ENCODE results near the gene PREX1.
"Not testable (repeated sequence)": the region's sequence is repeated elsewhere in the genome, so short reads cannot be mapped to it uniquely, and the experiment has no call there.

The PREX1 gene

DNA sequence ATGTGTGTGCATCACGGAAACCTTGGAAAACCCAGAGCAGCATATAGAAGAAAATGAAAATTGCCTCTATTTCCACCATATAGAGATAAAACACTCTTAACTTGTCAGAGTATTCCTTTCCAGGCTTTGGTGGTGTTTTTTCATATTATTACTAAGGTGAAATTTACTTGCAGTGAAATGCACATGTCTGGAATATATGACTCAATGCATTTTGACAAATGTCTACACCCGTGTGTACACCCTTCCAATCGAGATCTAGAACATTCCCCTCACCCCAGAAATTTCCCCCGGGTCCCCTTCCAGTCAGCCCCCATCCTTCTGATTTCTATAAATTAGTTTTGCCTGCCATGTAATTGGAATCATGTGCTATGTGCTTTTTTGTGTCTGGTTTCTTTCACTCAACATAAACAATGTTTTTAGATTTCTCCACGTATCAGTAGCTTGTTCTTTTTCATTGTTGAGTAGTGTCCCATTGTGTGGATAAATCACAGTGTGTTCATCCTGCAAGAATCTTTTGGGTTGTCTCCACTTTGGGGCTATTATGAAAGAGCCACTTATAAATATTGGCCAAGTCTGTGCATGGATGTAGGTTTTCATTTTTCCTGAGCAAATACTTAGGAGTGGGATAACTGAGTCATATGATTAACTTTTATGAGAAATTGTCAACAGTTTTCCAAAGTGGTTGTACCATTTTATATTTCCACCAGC is 19.9 kb upstream of the PREX1 start:
- no peak for DNase-seq

DNA sequence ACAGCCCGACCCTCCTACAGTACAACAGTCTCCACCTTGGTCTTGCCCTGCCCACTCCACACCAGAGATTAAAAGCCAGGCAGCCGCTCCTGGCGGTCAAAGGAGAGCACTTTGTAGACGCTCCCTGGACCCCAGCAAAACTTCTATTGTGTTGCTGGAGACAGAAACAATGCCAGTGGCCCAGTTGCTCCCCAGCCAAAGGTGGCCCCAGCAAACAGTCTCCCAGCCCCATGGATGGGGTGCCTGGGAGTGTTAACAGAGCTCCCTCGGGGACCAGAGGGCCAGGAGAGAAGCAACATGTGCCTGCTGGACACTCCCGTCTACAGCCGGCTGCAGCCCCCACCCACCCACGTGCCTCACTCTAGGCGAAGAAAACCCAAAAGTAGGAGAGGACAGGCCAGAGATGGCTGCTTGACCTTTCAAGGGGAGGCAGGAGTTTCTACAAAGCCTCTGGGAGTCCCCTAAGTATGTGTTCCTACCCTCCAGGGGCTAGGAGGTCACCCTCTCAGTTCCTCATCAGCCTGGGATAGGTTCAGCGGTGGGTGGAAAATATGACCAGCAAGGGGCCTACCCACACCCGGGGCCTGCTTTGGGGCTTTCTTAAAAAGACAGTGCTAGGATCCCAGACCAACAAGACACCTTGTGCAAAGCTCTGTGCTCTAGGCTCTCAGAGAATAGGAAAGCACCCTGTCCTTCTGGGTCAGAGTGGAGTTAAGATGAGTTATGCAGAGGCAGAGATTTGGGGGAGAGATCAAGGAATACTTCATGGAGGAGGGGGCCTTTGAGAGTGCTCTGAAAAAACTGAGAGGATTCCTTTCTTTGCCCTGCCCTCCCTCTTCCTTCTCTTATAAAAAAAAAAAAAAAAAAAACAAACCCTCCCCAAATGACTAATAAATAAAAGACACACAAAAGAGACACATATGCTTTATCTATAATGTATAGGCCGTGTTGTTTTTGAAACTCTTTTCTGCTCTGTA is 19.0 kb upstream of the PREX1 start:
- DNase-seq, result peak in 6 of 58 donors; percentile 12 to 28 (median 17)

DNA sequence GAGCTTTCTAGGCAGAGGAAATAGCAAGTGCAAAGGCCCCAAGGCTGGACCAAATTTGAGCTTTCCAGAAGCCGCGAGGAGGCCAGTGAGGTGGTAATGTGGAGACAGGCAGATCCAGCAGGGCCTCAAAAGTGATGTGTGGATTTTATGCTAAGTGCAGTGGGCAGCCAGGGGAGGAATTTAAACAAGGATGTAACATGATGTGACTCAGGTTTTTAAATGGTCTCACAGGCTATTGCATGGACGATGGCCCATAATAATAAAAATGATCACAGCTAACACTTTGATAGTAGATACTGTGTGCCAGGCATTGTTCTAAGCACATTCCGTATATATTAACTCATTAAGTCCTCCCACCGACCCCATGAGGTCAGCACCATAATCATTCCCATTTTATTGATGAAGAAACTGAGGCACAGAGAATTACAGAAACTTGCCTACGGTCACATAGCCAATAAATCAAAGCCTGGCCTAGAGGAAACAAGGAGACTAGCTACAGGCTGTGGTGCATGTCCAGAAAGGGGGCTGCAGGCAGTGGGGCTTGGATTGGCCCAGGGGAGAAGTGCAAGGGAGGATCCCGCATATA is 18.0 kb upstream of the PREX1 start:
- DNase-seq, result no peak

DNA sequence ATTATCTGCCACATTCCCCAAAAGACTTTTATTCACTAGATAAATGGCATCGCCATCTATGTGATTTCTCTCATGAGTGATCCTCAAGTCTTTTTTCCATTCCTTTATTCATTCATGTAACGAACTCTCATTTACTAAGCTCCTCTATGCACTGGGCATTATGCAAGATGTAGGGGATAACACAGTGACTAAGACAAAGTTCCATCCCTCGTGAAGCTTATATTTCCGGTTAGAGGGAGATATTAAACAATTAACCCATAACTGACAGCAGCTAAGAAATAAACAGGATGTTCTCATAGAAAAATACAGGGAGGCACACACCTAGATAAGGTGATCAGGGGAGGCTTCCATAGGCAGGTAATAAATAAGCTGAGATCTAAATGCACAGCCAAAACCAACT is 17.2 kb upstream of the PREX1 start:
- no peak for DNase-seq

DNA sequence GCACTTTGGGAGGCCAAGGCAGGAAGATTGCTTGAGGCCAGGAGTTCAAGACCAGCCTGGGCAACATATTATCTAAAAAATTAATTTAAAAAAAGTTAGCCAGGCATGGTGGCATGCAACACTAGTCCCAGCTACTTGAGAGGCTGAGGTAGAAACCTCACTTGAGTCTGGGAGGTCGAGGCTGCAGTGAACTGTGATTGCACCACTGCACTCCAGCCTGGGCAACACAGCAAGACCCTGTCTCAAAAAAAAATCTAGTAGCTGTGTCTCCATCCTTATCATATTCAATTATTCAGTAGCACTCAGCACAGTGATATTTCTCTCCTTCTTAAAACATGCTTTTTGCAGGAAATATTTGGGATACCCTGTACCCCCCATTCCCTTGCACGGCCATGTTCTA is 16.1 kb upstream of the PREX1 start:
- not testable (repeated sequence) for DNase-seq

DNA sequence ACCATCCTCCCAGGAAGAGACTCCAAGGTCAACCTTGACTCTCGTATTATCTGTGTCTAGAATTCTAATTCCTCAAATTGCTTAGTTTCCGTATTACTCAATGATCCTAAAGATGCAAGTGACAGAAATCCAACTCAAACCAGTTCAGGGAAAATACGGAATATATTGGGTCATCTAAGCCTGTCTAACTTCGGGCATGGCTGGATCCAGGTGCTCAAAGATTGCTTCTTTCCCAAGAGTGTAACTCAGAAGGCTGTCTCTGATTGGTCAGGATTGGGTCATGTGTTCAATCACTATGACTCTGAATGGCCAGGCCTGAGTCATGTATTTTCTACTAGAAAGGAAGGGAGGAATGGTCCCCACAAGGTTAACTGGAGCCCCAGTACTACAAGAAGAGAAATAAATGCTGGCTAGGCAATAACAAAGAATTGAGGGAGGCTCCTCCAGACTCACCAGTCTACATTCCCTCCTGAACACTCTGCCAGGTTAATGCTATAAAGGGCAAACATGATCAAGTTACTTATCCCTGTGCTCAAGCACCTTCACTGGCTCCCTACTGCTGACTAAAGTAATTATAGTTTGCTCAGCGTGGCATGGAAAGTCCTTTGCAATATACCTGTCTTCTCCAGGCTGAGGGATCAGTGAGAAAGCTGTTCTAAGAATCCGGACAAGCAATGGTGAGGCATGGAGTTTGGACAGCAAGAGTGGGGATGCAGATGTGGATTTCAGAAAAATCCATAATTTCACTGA is 15.4 kb upstream of the PREX1 start:
- DNase-seq, result no peak

DNA sequence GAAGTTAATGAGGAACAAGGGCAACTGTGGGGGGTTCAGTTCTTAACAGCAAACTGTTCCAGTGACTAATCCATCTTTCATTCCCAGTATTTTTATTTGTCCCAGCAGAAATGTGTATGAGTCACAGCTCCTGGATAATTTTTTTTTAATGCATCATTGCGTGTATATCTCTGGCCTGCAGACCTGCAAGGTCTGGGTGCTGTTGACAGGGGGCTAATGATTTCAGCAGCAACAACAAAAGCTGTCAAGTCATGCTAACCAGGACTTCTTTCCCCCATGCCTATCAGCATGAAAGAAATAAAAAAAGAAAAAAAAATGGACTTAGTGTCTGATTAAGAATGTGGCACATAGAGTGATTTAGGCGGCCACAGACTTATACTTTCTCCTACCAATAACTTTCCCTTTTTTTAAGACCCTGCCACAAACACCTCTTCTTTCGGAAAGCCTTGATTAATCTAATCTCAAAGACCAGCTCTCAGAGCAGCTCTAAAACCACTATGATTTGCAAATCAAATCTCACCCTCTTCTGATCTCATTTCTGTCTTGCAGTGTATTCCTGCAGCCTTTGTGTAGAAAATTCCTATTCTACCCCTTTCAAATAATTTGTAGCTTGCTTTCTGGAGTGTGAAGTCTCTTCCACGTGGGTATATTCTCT is 14.2 kb upstream of the PREX1 start:
- DNase-seq, result no peak

DNA sequence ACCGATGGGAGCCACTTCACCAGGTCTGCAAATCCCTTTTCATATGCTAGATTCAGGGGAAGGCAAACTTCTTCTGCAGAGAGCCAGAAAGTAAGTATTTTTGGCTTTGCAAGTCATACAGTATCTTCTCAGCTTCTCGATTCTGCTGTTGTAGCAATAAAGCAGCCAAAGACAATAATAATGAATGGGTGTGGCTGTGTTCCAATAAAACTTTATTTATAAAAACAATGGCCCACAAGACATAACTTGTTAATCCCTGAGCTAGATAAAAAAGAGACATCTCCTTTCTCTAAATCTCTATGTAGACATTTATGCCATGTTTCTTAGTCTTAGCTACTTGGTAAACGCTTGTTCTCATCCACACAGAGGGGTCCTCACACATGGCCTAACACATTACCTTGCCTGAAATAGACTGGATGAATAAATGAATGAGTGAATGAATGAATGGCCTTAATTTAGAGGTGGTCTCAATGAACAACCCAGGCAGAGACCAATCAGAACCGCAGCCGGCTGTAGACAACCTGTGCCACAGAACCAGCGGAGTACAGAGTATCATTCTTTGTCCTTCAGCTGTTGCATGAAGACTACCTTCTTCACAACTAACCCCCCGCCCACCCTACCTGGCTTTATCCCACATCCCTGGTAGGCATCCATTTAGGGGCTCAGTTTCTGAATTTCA is 13.5 kb upstream of the PREX1 start:
- no peak for DNase-seq

DNA sequence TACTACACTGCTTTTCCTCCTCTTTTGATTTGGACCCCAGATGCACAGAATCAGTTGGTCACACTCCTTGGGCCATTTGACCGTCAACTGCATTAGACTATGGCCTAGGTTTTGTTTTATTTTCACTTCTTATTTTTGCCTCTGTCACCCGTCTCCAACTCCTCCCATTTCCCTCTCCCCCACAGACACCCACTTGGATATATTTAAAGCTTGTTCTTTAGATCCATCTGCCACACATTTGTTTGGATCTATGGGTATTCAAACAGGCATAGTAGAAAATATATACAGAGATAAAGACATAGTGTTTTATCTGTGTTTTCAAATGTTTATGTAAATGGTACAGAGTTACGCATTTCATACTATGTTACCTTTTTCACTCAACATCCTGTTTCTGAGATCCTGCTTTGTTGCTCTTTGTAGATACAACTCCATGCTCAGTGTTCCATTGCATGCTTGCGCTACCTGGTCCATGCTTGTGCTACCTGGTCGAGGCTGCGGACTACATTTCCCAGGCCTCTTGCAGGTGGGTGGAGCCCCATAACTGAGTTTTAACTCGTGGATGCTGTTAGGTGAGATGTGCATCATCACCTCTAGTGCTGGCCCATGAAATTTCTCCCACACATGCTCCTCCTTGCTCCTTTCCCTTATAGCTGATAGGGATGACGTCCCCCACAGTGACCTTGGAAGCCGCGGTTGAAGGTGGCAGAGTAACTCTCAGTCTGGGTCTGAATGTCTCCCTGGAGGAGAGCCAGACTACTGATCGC is 11.5 kb upstream of the PREX1 start:
- no peak for DNase-seq

DNA sequence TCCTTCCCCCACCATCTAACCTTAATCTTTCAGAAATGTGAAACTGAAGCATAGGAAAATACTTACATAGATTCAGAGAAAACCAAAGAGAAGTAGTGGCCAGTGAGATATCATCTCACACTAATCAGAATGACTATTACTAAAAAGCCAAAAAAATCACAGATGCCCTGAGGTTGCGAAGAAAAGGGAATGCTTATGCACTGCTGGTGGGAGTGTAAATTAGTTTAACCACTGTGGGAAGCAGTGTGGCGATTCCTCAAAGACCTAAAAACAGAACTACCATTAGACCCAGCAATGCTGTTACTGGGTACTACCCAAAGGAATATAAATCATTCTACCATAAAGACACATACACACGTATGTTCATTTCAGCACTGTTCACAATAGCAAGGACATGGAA is 9.2 kb upstream of the PREX1 start:
- no peak for DNase-seq

DNA sequence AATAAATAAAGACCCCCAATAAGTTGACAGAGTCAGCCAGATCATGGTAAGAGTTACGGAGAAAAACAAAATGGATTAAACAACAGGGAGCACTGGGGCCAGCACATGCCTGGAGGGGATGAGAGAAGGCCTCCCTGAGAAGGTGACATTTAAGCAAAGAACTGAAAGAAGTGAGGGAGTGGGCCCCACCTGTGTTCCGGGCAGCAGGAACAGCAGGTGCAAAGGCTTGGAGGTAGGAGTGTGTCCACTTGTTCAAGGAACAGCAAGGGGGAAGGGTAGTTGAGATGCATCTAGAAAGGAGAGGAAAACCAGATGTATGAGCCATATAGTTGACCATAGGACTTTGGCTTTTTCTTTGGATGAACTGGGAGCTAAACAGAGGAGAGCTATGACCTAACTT is 7.6 kb upstream of the PREX1 start:
- DNase-seq, result no peak

DNA sequence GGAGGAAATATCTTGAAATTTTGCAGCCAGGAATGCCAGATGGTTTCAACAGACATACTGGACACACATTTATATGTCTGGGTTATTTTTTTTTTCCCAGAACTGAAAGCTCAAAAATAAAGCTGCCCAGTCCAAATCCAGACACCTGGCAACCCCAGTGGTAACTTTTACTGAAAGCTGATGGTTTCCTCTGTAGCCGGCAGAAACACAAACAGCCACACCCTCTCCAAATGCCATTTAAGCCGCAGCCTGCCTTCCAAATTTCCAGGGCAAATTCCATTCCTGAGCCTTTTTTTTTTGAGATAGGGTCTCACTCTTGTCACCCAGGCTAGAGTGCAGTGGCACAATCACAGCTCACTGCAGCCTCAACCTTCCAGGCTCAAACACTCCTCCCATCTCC is 6.5 kb upstream of the PREX1 start:
- DNase-seq, result no peak

DNA sequence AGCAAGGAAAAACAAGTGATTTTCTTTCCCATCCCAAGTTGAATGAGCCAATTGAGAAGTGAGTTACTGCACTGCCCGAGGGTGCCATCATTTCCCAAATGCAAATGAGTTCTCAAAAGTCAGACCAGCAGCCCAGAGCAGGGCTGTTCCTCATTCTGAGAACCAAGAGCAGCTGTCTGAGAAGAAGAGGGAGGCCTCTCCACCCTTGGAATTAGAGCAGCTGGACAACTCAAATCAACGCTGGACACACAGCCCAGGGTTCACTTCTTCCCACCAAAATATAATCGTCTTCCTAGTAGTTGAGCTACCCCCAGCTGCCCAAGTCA is 4.6 kb upstream of the PREX1 start:
- peak in 7 of 58 donors; percentile 7 to 40 (median 24) for DNase-seq

DNA sequence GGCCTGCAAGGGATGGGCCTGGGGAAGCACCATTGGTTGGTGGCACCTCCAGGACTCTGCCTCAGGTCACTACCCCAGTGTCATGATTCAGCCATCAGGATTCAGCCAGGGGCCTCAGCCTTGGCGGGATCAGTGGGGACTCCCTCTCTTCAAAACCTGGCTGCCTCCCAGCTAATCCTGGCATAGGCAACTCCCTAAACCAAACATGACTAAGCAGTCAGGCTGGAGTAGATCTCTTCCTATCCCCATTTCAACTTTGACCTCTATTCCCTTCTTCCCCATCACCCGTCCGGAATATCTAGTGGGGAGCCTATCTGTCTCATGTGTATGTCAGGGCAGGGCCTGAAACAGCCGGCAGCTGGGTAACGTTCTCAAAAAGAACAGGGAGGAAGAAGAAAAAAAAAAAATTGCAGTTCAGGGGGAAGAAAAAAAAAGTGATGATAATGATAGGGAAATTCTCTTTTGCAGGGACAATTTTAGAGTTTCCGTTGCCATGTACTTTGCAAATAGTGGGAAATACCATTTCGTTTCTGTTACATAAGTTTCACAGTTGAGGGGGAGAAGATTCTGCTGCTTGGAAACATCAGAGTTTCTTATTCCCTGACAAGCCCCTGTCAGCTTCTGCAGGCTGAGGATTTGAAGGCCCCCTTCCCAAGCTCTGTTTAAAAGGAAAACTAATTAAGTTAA is 4.1 kb upstream of the PREX1 start:
- DNase-seq, result peak in 17 of 58 donors; percentile 14 to 77 (median 26)

DNA sequence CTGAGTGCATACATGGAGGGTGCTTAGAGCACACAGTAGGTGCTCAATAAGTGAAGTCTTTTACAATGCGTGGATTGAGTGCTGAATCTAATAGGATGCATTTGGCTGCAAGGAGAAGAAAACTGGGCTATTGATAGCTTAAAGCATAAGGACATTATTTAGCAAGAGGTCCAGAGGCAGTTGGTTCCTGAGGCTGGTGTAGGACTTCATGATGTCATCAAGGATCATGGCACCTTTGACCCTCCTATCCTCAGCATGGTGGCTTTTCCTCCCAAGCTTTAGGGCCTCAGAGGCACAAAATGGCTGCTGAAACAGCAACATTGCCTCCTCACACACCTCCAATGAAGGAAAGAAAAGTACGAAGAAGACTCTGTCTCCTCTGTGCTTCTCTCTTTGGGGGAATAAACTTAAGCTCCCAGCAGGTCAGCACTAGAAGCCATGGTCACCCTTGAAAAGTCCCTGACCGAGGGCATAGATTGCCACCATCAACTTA is 3.1 kb upstream of the PREX1 start:
- no peak for DNase-seq

DNA sequence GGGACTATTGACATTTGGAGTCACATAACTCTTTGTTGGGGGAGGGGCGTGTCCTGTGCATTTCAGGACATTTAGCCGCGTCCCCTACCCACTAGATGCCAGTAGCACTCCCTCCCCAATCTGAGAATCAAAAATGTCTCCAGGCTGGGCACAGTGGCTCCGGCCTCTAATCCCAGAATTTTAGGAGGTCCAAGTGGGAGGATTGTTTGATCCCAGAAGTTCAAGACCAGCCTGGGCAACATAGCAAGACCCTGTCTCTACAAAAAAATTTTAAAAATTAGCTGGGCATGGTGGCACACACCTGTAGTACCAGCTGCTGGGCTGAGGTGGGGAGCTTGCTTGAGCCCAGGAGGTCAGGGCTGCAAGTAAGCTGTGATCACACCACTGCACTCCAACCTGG is 2.1 kb upstream of the PREX1 start:
- DNase-seq, result no peak

DNA sequence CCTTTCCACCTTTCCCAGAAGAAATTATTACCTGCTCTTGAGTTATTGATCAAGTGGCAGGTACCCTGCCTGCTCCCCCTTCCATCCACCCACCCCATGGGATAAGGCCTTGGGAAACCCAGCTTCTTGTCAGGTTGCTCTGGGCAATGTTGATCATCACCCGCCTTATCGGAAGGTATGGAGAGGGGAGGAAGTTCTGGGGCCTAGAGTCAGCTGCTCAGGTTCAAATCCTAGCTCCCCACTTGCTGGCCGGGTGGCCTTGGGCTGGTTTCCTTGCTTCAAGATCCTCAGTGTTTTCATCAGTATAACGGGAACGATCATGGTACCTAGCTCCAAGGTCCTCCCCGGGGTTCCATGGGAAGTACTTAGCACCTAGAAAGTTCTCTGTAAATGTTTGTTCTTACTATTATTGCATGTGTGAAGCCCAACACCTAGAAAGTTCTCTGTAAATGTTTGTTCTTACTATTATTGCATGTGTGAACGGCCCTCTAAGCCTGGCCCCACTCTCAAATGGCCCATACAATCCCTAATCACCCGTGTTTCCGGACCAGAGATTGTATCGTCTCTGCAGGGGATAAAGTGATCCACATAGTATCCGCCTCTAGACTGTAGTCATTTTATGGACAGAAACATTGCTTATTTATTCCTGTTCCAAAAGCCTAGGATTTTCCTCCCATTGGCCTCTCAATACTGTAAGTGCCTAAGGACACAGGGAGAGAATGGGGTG is 1.1 kb upstream of the PREX1 start:
- DNase-seq, result no peak

Measured in anterior cingulate cortex (tissue), 58 donors.